Peyer's patch (tissue), 4 donors: ENCODE results near the gene POGK. TPM values are rescaled to one million over a fixed set of nuclear protein-coding genes. Genes with fewer than 3 reads are reported as not detected.
"Not testable (repeated sequence)": the region's sequence is repeated elsewhere in the genome, so short reads cannot be mapped to it uniquely, and the experiment has no call there.

Experiments used
- DNase-seq, 3 donors: peaks; one replicate each; pipeline ENCODE4 v3.0.0-alpha.2; 2017 to 2019
- H3K27ac ChIP-seq, 4 donors: fragments of 200-600 bp; sonication (generic); one replicate each; pipeline ENCODE4 v1.5.1; 2016 to 2019
- H3K27me3 ChIP-seq, 2 donors: fragments of 200-600 bp; sonication (generic); one replicate each; pipeline ENCODE4 v1.5.1; 2019
- H3K36me3 ChIP-seq, 3 donors: fragments of 200-600 bp; sonication (generic); one replicate each; pipeline ENCODE4 v1.5.1; 2016 to 2019
- H3K4me1 ChIP-seq, 4 donors: fragments of 200-600 bp; sonication (generic); one replicate each; pipeline ENCODE4 v1.5.1; 2016 to 2019
- H3K4me3 ChIP-seq, 4 donors: fragments of 200-600 bp; sonication (generic); 1 replicate in 3 of 4; 2 replicates in 1 of 4; pipeline ENCODE4 v1.5.1; 2016 to 2019; ENCODE audit warnings: mild to moderate bottlenecking in 1 of 4
- H3K9me3 ChIP-seq, 4 donors: fragments of 200-600 bp; sonication (generic); one replicate each; pipeline ENCODE4 v1.5.1; 2016 to 2019; ENCODE audit warnings: mild to moderate bottlenecking in 1 of 4
- POLR2A ChIP-seq, 2 donors: fragments of 450-650 bp; IDR thresholded peaks; one replicate each; pipeline ENCODE4 v1.5.1; 2017; ENCODE audit warnings: antibody characterized with exemption in 2 of 2, mild to moderate bottlenecking in 2 of 2, moderate library complexity in 2 of 2
- total RNA-seq, 4 donors: library from RNA; depleted of rRNA; stranded (reverse); fragments of >200 nt; gene quantifications; one replicate each; pipeline ENCODE4 v1.1.0, GENCODE V29; 2016
- TF ChIP-seq, protein P1 (sequence below), 6 experiments: fragments of 450-650 bp in 4 of 6; fragments of 200-600 bp in 2 of 6; sonication (generic) in 1 of 6; IDR thresholded peaks; one replicate each; pipeline ENCODE4 v1.5.1; 2017 to 2019; ENCODE audit warnings: antibody characterized with exemption in 6 of 6, mild to moderate bottlenecking in 3 of 6, moderate library complexity in 1 of 6

The POGK gene
- total RNA-seq, 4 donors from 2014 or later: 14.7 to 40.4 (median 25.0) TPM

DNA sequence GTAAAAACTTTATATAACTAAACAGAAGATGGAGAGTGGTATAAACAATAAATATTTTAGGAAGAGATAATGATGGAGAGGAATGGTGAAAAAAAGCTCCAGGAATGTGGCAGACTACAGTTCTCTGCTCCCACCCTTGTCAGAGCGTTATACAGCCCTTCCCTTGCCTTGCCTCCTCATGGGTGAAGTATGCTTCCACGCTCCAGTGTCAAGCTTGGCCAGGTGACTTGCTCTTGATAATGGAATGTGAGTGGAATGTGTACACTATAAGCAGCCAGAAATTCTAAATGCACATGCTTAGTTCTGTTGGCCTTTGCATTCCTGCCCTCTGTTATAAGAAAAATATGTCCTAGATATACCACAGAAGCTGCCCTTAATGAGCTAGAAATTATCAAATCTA lies 24.7 kb upstream of the POGK start:
- Histone ChIP-seq H3K27me3 (no peaks in the 10 kb centered on the region), H3K9me3 (no peaks in the 10 kb centered on the region), H3K4me3 (no peak overlapping the region), H3K27ac (no peak overlapping the region), H3K4me1 (no peaks in the 10 kb centered on the region), H3K36me3 (no peaks in the 10 kb centered on the region)
- DNase-seq: no peak
- TF ChIP-seq, protein P1, sequence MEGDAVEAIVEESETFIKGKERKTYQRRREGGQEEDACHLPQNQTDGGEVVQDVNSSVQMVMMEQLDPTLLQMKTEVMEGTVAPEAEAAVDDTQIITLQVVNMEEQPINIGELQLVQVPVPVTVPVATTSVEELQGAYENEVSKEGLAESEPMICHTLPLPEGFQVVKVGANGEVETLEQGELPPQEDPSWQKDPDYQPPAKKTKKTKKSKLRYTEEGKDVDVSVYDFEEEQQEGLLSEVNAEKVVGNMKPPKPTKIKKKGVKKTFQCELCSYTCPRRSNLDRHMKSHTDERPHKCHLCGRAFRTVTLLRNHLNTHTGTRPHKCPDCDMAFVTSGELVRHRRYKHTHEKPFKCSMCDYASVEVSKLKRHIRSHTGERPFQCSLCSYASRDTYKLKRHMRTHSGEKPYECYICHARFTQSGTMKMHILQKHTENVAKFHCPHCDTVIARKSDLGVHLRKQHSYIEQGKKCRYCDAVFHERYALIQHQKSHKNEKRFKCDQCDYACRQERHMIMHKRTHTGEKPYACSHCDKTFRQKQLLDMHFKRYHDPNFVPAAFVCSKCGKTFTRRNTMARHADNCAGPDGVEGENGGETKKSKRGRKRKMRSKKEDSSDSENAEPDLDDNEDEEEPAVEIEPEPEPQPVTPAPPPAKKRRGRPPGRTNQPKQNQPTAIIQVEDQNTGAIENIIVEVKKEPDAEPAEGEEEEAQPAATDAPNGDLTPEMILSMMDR (IDR thresholded peaks at IDR 0.05): no peak
- no peak for TF ChIP-seq POLR2A (IDR thresholded peaks at IDR 0.05)

DNA sequence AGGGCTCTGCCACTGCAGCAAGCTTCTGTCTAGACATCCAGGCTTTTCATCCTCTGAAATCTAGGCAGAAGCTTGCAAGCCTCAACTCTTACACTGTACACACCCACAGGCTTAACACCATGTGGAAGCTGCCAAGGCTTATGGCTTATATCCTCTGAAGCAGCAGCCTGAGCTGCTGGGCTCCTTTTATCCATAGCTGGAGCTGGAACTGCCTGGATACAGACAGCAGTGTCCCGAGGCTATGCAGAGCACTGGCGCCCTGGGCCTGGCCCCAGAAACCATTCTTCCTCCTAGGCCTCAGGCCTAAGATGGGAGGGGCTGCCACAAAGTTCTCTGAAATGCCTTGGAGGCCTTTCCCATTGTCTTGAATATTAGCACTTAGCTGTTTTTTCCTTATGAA lies 19.3 kb upstream of the POGK start:
- H3K36me3 ChIP-seq: no peaks in the 10 kb centered on the region
- no peaks in the 10 kb centered on the region for H3K9me3 ChIP-seq
- no peaks in the 10 kb centered on the region for H3K27me3 ChIP-seq

DNA sequence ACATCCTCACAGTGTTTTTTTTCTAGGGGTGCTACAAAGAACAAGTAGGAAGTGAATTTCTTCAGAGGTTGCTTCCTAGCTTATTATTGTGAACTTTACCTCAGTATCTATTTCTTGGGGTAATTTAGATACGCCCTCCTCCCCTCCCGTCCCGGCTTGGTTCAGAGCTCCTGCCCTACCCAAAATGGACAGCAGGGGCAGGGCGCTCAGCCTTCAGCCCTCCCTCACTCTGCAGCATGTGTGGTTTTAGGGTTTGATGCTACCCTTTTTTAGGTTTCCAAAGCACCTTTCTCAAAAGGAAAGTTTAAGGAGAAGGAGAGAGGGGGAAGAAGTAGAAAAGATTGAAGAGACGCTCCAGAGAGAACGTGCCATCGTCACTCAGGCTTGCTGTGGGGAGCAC lies 16.9 kb upstream of the POGK start:
- Histone ChIP-seq H3K27me3 (no peaks in the 10 kb centered on the region), H3K4me1 (no peaks in the 10 kb centered on the region), H3K36me3 (no peaks in the 10 kb centered on the region), H3K27ac (no peak overlapping the region), H3K9me3 (no peaks in the 10 kb centered on the region), H3K4me3 (no peak overlapping the region)
- TF ChIP-seq, protein P1 (IDR thresholded peaks at IDR 0.05): no peak
- TF ChIP-seq POLR2A (IDR thresholded peaks at IDR 0.05): no peak
- DNase-seq: no peak

More for the DNA sequence above, 19.3 kb upstream of the POGK start:
- DNase-seq: no peak
- TF ChIP-seq, protein P1 (IDR thresholded peaks at IDR 0.05): no peak
- TF ChIP-seq POLR2A (IDR thresholded peaks at IDR 0.05): no peak
- H3K4me3 ChIP-seq: no peak overlapping the region
- no peaks in the 10 kb centered on the region for H3K4me1 ChIP-seq
- no peak overlapping the region for H3K27ac ChIP-seq

DNA sequence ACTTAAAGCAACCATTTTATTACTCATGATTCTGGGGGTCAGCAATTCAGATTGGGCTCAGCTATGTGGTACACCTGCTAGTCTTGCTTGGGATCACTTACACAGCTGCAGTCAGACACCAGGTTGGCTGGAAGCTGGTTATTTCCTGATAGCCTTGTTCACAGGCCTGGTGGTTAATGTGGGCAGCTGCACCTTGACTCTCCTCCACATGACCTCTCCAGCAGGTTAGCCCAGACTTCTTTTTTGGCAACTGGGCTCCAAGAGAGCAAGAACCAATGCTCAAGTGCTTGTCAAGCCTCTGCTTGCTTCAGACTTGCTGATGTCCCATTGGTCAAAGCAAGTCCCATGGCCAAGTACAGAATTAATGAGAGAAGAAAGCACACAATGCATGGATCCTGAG lies 11.8 kb upstream of the POGK start:
- Histone ChIP-seq H3K27ac (no peak overlapping the region), H3K27me3 (no peaks in the 10 kb centered on the region), H3K36me3 (no peaks in the 10 kb centered on the region), H3K9me3 (peaks cover 0 to 25% (median 9%) of the 10 kb centered on the region in 4 donors), H3K4me3 (no peak overlapping the region), H3K4me1 (no peaks in the 10 kb centered on the region)
- TF ChIP-seq POLR2A (IDR thresholded peaks at IDR 0.05): no peak
- TF ChIP-seq, protein P1 (IDR thresholded peaks at IDR 0.05): no peak
- no peak for DNase-seq

DNA sequence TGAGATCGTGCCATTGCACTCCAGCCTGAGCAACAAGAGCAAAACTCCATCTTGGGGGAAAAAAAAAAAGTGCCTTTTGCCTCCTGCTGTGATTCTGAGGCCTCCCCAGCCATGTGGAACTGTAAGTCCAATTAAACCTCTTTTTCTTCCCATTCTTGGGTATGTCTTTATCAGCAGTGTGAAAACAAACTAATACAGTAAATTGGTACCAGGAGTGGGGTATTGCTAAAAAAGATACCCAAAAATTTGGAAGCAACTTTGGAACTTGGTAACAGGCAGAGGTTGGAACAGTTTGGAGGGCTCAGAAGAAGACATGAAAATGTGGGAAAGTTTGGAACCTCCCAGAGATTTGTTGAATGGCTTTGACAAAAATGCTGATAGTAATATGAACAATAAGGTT lies 9.5 kb upstream of the POGK start:
- not testable (repeated sequence) for H3K27me3 ChIP-seq, H3K4me3 ChIP-seq, DNase-seq, H3K27ac ChIP-seq, H3K4me1 ChIP-seq, H3K36me3 ChIP-seq
- peaks cover 0 to 25% (median 9%) of the 10 kb centered on the region in 4 donors for H3K9me3 ChIP-seq

DNA sequence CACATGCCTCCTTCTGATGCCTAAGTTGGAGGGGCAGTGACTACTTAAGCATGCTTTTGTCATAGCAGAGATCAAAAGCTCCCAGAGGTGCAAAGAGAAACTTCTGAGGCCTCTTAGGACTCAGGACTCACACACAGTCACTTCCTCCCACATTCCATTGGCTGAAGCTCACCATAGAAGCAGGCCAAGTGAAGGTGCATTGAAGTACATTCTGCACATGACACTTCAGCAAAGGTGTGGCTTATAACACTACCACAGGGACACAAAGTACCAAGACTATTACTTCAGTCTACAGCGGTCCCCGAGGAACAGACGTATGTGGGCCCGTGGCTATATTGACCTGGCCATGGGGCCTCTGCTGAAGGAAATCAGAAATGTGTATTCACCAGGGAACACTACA lies 2.5 kb upstream of the POGK start:
- Histone ChIP-seq H3K4me1 (peaks cover 0 to 25% (median 8%) of the 10 kb centered on the region in 4 donors), H3K4me3 (no peak overlapping the region), H3K9me3 (no peaks in the 10 kb centered on the region), H3K27me3 (no peaks in the 10 kb centered on the region), H3K36me3 (peaks cover 0 to 8% (median 0%) of the 10 kb centered on the region in 3 donors), H3K27ac (no peak overlapping the region)
- DNase-seq: no peak
- TF ChIP-seq, protein P1 (IDR thresholded peaks at IDR 0.05): no peak
- no peak for TF ChIP-seq POLR2A (IDR thresholded peaks at IDR 0.05)
